ENCODE results near the gene SYMPK.

SYMPK gene

GRCh38 chr19:45770192-45771101, 92.5 kb downstream of the SYMPK start:
- H3K9me3 Mint-ChIP-seq, result no peaks in the 10 kb centered on the region
- H3K27ac Mint-ChIP-seq, result peak overlapping the region; percentile 80
- peaks cover 27% of the 10 kb centered on the region for H3K27me3 Mint-ChIP-seq
- no peaks in the 10 kb centered on the region for H3K36me3 Mint-ChIP-seq (ENCODE audit: low read depth)
- peak overlapping the region; percentile 81 for H3K4me3 Mint-ChIP-seq
- peak; percentile 94 for DNase-seq
- peaks cover 19% of the 10 kb centered on the region for H3K4me1 Mint-ChIP-seq (ENCODE audit: low read depth)

- DNase-seq, result no peak
- H3K9me3 Mint-ChIP-seq, result no peaks in the 10 kb centered on the region
- H3K27me3 Mint-ChIP-seq, result peaks cover 32% of the 10 kb centered on the region
- H3K27ac Mint-ChIP-seq, result peak overlapping the region; percentile 80
- H3K36me3 Mint-ChIP-seq (ENCODE audit: low read depth), result no peaks in the 10 kb centered on the region
- peak overlapping the region; percentile 81 for H3K4me3 Mint-ChIP-seq
- H3K4me1 Mint-ChIP-seq (ENCODE audit: low read depth), result peaks cover 19% of the 10 kb centered on the region
Measured at GRCh38 chr19:45769821-45770191, 93.1 kb downstream of the SYMPK start.

- DNase-seq, result peak; percentile 96
- Mint-ChIP-seq H3K27me3 (peaks cover 36% of the 10 kb centered on the region), H3K36me3 (ENCODE audit: low read depth) (no peaks in the 10 kb centered on the region), H3K27ac (peak within 1 kb of the TSS; percentile 80), H3K4me3 (peak within 1 kb of the TSS; percentile 81), H3K4me1 (ENCODE audit: low read depth) (peaks cover 19% of the 10 kb centered on the region), H3K9me3 (no peaks in the 10 kb centered on the region)
Measured at GRCh38 chr19:45768984-45769782, 93.8 kb downstream of the SYMPK start, which contains the start of gene SIX5. SIX5 (minus strand) TSS chr19:45769252; CDS start chr19:45768844, 408 bp downstream.

DNA sequence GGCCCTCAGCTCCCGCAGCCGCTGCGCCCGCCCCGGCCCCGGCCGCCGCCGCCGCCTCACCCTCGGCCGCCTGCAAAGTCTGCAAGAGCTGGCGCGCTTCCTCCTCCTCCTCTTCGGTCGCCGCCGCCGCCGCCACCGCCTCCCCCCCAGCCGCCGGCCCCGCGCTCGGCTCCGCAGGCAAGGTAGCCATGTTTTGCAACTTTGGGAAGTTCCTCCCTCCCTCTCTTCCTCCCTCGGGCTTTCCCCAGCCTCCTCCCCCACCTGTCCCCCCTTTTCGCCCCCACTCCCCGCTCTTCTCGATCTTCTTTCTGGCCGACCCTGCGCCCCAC, 94.3 kb downstream of the SYMPK start:
- H3K36me3 Mint-ChIP-seq (ENCODE audit: low read depth), result no peaks in the 10 kb centered on the region
- no peak for DNase-seq
- H3K4me3 Mint-ChIP-seq, result peak overlapping the region; percentile 81
- H3K4me1 Mint-ChIP-seq (ENCODE audit: low read depth), result peaks cover 19% of the 10 kb centered on the region
- H3K27ac Mint-ChIP-seq, result no peak overlapping the region
- H3K9me3 Mint-ChIP-seq, result no peaks in the 10 kb centered on the region
- H3K27me3 Mint-ChIP-seq, result peaks cover 36% of the 10 kb centered on the region

- DNase-seq, result peak; percentile 66
- Mint-ChIP-seq H3K4me1 (ENCODE audit: low read depth) (peaks cover 19% of the 10 kb centered on the region), H3K4me3 (peak overlapping the region; percentile 68), H3K27ac (no peak overlapping the region), H3K9me3 (no peaks in the 10 kb centered on the region), H3K27me3 (peaks cover 36% of the 10 kb centered on the region), H3K36me3 (ENCODE audit: low read depth) (no peaks in the 10 kb centered on the region)
Measured at GRCh38 chr19:45767881-45768654, 94.9 kb downstream of the SYMPK start.

DNA sequence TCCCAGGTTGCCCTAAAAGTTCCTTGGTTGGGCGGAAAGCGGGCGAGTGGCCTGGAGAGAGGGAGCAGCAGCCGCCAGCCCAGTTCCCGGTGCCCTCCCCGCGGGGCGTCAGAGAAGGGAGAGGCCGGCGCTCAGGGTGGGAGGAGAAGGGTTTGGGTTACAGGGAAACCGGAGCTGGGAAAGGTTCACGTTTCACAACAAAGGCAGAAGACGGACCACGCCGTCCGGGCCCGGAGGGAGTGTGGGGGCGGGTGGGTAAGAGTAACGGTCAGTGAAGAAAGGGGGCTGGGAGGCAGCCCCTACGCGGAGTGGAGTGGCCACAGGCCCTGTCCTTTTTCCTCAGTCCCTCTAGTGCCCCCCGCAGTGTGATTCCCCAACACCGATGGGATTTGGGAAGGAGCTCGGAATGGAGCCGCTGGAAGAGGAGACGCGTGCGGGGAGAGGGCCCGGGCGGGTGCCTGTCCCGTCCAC, 95.5 kb downstream of the SYMPK start:
- H3K27ac Mint-ChIP-seq, result no peak overlapping the region
- peaks cover 19% of the 10 kb centered on the region for H3K4me1 Mint-ChIP-seq (ENCODE audit: low read depth)
- H3K27me3 Mint-ChIP-seq, result peaks cover 36% of the 10 kb centered on the region
- no peaks in the 10 kb centered on the region for H3K9me3 Mint-ChIP-seq
- DNase-seq, result no peak
- no peaks in the 10 kb centered on the region for H3K36me3 Mint-ChIP-seq (ENCODE audit: low read depth)
- peak overlapping the region; percentile 29 for H3K4me3 Mint-ChIP-seq

GRCh38 chr19:45766869-45767346, 96.0 kb downstream of the SYMPK start:
- H3K9me3 Mint-ChIP-seq, result no peaks in the 10 kb centered on the region
- no peak for DNase-seq
- H3K4me1 Mint-ChIP-seq (ENCODE audit: low read depth), result peaks cover 19% of the 10 kb centered on the region
- H3K36me3 Mint-ChIP-seq (ENCODE audit: low read depth), result no peaks in the 10 kb centered on the region
- H3K4me3 Mint-ChIP-seq, result peak overlapping the region; percentile 29
- no peak overlapping the region for H3K27ac Mint-ChIP-seq
- H3K27me3 Mint-ChIP-seq, result peaks cover 36% of the 10 kb centered on the region

- DNase-seq, result no peak
- Mint-ChIP-seq H3K4me3 (no peak overlapping the region), H3K9me3 (no peaks in the 10 kb centered on the region), H3K27ac (no peak overlapping the region), H3K27me3 (peaks cover 36% of the 10 kb centered on the region), H3K36me3 (ENCODE audit: low read depth) (no peaks in the 10 kb centered on the region), H3K4me1 (ENCODE audit: low read depth) (peaks cover 19% of the 10 kb centered on the region)
Measured at GRCh38 chr19:45766296-45766868, 96.6 kb downstream of the SYMPK start.

DNA sequence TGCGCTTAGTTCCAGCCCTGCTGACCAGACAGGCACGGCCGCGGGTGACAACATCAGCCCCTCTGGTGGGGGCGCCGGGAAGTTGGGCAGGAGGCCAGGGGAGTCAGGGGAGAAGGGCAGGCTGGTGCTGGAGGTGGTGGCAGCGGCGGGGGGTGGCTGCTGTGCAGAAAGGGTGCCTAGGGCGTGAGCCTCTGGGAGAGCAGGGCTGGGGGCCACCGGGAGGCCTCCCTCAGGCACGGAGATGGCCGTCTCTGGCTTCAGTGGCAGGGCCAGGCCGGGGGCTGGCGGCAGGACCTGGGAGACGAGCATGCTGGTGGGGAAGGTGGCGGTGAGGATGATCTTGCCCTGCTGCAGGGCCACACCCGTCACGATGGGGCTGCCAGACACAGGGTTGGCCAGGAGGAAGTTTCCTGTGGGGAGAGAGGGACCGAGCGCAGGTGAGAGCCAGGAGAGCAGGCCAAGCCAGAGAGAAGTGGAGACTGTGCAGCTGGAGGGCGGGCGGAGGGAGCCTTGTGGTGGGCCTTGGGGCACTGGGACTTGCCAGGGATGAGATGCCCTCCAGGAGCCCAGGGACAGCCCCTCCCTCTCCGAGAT, 97.1 kb downstream of the SYMPK start:
- Mint-ChIP-seq H3K36me3 (ENCODE audit: low read depth) (no peaks in the 10 kb centered on the region), H3K27ac (no peak overlapping the region), H3K4me3 (no peak overlapping the region), H3K9me3 (no peaks in the 10 kb centered on the region), H3K27me3 (peaks cover 32% of the 10 kb centered on the region), H3K4me1 (ENCODE audit: low read depth) (peaks cover 15% of the 10 kb centered on the region)
- no peak for DNase-seq

Data from activated T-cell treated with anti-CD3 and anti-CD28 coated beads, Interleukin-2, amount 50 U/mL, for 24 hours (primary cell).